Mucosa of descending colon (tissue), 3 donors: ENCODE measurements around the gene RFESD. TPM values are rescaled to one million over a fixed set of nuclear protein-coding genes. Genes with fewer than 3 reads are reported as not detected.

ENCODE experiments used
- ATAC-seq: fragments of 200-7000 bp; cut with Tn5 transposase; one replicate; pipeline ENCODE4 v1.9.1; 2020; ENCODE audit warnings: mild to moderate bottlenecking, moderate library complexity
- DNase-seq, 3 donors: peaks; one replicate each; pipeline ENCODE4 v3.0.0-alpha.2; 2020
- H3K36me3 ChIP-seq: fragments of 200-600 bp; one replicate; pipeline ENCODE4 v1.8.0; 2021; ENCODE audit warnings: low read depth, mild to moderate bottlenecking
- H3K4me1 ChIP-seq: fragments of 200-600 bp; one replicate; pipeline ENCODE4 v1.8.0; 2021; ENCODE audit warnings: low read depth, mild to moderate bottlenecking
- H3K4me3 ChIP-seq: fragments of 200-600 bp; one replicate; pipeline ENCODE4 v1.8.0; 2021; ENCODE audit warnings: mild to moderate bottlenecking
- H3K9me3 ChIP-seq: fragments of 200-600 bp; one replicate; pipeline ENCODE4 v1.8.0; 2021; ENCODE audit warnings: mild to moderate bottlenecking
- CTCF ChIP-seq: fragments of 200-600 bp; IDR thresholded peaks from one replicate; pipeline ENCODE4 v1.8.0; 2022; ENCODE audit warnings: antibody characterized with exemption, mild to moderate bottlenecking
- intact Hi-C, 2 donors: fragments of 100-400 bp; cut with DNase I in 1 of 2; cut with micrococcal nuclease in 1 of 2; formaldehyde crosslinking; loops; one replicate each; pipeline versions ENCODE4 v1.11.0 to v1.11.1; 2022; cut with DNase I, micrococcal nuclease
- total RNA-seq, 3 donors: library from RNA; stranded (reverse); fragmentation: NEBNext Ultra II Directional in 2 of 3; extraction: Animal tissue kit (Norgen Biotek cat#: 25700) in 2 of 3; gene quantifications; one replicate each; pipeline versions ENCODE4 v1.2.1 to v1.2.4, GENCODE V29; 2021 to 2023
- donor health status: DM: no; HTN: no; CAD: no; lungs with moderate emphysema.
- donor health status: DM: no; HTN: no; CAD: no.
- donor health status: DM: no; HTN: yes; CAD: no.

RFESD gene
- total RNA-seq, 3 donors from 2014 or later = 0.31 to 2.5 (median 1.4) TPM

- no peak for TF ChIP-seq CTCF
- Histone ChIP-seq H3K4me3 (no peak overlapping the region), H3K4me1 (peaks cover 11% of the 10 kb centered on the region), H3K36me3 (no peaks in the 10 kb centered on the region), H3K9me3 (no peaks in the 10 kb centered on the region)
- no peak for DNase-seq
- intact Hi-C loops = no loop called here
- ATAC-seq = no peak
These were observed 22.9 kb upstream of the RFESD start for GRCh38 chr5:95623706-95624105.

GRCh38 chr5:95624368-95624767 lies 22.2 kb upstream of the RFESD start:
- ATAC-seq (no peak), DNase-seq (no peak)
- H3K4me3 ChIP-seq = no peak overlapping the region
- no peaks in the 10 kb centered on the region for H3K9me3 ChIP-seq
- TF ChIP-seq CTCF = no peak
- intact Hi-C loops = no loop called here
- H3K36me3 ChIP-seq = no peaks in the 10 kb centered on the region
- H3K4me1 ChIP-seq = peaks cover 15% of the 10 kb centered on the region

- DNase-seq (no peak), ATAC-seq (no peak)
- Histone ChIP-seq H3K4me1 (peaks cover 15% of the 10 kb centered on the region), H3K9me3 (no peaks in the 10 kb centered on the region), H3K36me3 (no peaks in the 10 kb centered on the region), H3K4me3 (no peak overlapping the region)
- intact Hi-C loops = no loop called here
- no peak for TF ChIP-seq CTCF
These were observed 19.9 kb upstream of the RFESD start for GRCh38 chr5:95626701-95627100.

GRCh38 chr5:95627971-95628810 lies 18.4 kb upstream of the RFESD start:
- ATAC-seq = peak; percentile 65
- intact Hi-C loops = no loop called here
- Histone ChIP-seq H3K4me3 (no peak overlapping the region), H3K36me3 (no peaks in the 10 kb centered on the region), H3K4me1 (peaks cover 10% of the 10 kb centered on the region), H3K9me3 (no peaks in the 10 kb centered on the region)
- no peak for TF ChIP-seq CTCF
- DNase-seq = no peak

- no peaks in the 10 kb centered on the region for H3K36me3 ChIP-seq
- no peak for TF ChIP-seq CTCF
- H3K4me1 ChIP-seq = peaks cover 10% of the 10 kb centered on the region
- ATAC-seq (peak; percentile 6), DNase-seq (no peak)
- H3K9me3 ChIP-seq = no peaks in the 10 kb centered on the region
- H3K4me3 ChIP-seq = no peak overlapping the region
- intact Hi-C loops = no loop called here
These were observed 17.6 kb upstream of the RFESD start for GRCh38 chr5:95628933-95629332.
